Hepatocyte (in vitro differentiated cells): ENCODE measurements around the gene TRMT11.

Experiments
- EZH2 ChIP-seq: fragments of 200-600 bp; sonication (generic); IDR thresholded peaks from 2 replicates; pipeline ENCODE4 v1.6.1; 2016; ENCODE audit warnings: antibody characterized with exemption, mild to moderate bottlenecking, borderline replicate concordance
- TF ChIP-seq, protein P1 (sequence below): fragments of 200-600 bp; sonication (generic); IDR thresholded peaks from 2 replicates; pipeline ENCODE4 v1.5.1; 2016; ENCODE audit warnings: antibody characterized with exemption, mild to moderate bottlenecking; ENCODE audit not compliant: poor library complexity

DNA sequence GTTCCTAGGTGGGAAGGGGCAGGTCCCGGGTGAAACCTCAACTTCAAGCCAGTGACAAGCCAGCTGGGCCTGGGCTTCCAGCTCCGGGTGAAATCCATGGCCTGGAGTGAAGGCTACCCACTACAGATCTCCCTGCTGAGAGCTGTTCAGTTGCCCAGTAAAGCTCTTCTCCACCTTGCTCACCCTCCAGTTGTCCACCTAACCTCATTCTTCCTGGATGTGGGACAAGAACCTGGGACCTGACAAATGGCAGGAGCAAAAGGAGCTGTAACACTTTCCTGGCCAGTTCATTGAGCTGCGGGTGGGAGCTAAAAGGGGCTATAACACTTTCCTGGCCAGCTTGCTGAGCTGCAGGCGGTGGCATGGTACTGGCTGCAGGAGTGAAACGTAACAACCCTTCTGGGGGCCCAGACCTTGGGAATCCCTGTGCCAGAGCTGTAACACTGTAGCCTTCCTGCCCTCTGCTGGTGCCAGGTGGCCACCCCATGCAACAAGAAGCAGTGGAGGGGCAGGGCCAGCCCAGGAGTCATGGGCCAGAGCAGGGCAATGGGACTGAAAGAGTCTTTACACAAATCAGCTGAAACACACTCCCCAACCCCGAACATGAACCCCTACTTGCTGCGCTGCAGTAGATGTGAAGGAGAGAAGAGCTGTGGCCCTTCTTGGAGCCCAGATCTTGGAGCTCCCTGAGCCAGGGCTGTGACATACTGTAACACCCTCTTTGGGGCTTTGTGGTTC is 33.4 kb upstream of the TRMT11 start:
- TF ChIP-seq, protein P1, sequence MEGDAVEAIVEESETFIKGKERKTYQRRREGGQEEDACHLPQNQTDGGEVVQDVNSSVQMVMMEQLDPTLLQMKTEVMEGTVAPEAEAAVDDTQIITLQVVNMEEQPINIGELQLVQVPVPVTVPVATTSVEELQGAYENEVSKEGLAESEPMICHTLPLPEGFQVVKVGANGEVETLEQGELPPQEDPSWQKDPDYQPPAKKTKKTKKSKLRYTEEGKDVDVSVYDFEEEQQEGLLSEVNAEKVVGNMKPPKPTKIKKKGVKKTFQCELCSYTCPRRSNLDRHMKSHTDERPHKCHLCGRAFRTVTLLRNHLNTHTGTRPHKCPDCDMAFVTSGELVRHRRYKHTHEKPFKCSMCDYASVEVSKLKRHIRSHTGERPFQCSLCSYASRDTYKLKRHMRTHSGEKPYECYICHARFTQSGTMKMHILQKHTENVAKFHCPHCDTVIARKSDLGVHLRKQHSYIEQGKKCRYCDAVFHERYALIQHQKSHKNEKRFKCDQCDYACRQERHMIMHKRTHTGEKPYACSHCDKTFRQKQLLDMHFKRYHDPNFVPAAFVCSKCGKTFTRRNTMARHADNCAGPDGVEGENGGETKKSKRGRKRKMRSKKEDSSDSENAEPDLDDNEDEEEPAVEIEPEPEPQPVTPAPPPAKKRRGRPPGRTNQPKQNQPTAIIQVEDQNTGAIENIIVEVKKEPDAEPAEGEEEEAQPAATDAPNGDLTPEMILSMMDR, result peak; percentile 47
- no peak for TF ChIP-seq EZH2
